ENCODE measurements around the gene GAGE10.
A peak's percentile ranks its signal among the peaks of the same experiment; 100 is the strongest.

Gene GAGE10

GRCh38 chrX:49276207-49276606 is 27.2 kb upstream of the GAGE10 start:
- no peak overlapping the region for H3K4me3 ChIP-seq (replicated peaks; ENCODE audit: low read depth, low read length)
- no peak for TF ChIP-seq CTCF (IDR thresholded peaks at IDR 0.05; ENCODE audit: low read length, missing control alignments)
- no peak for DNase-seq (ENCODE audit: low read depth)

- no peak overlapping the region for H3K4me3 ChIP-seq (replicated peaks; ENCODE audit: low read depth, low read length)
- TF ChIP-seq CTCF (IDR thresholded peaks at IDR 0.05; ENCODE audit: low read length, missing control alignments) = no peak
- no peak for DNase-seq (ENCODE audit: low read depth)
Observed at GRCh38 chrX:49276671-49277534, 26.5 kb upstream of the GAGE10 start.

GRCh38 chrX:49277535-49277830 is 26.0 kb upstream of the GAGE10 start:
- no peak overlapping the region for H3K4me3 ChIP-seq (replicated peaks; ENCODE audit: low read depth, low read length)
- no peak for DNase-seq (ENCODE audit: low read depth)
- TF ChIP-seq CTCF (IDR thresholded peaks at IDR 0.05; ENCODE audit: low read length, missing control alignments) = no peak

- TF ChIP-seq CTCF (IDR thresholded peaks at IDR 0.05; ENCODE audit: low read length, missing control alignments) = no peak
- DNase-seq (ENCODE audit: low read depth) = no peak
- H3K4me3 ChIP-seq (replicated peaks; ENCODE audit: low read depth, low read length) = no peak overlapping the region
Observed at GRCh38 chrX:49278081-49278480, 25.4 kb upstream of the GAGE10 start.

GRCh38 chrX:49282647-49283011 is 20.8 kb upstream of the GAGE10 start:
- DNase-seq (ENCODE audit: low read depth) = peak; percentile 40
- TF ChIP-seq CTCF (IDR thresholded peaks at IDR 0.05; ENCODE audit: low read length, missing control alignments) = peak; percentile 33
- no peak overlapping the region for H3K4me3 ChIP-seq (replicated peaks; ENCODE audit: low read depth, low read length)

- DNase-seq (ENCODE audit: low read depth) = no peak
- no peak overlapping the region for H3K4me3 ChIP-seq (replicated peaks; ENCODE audit: low read depth, low read length)
- no peak for TF ChIP-seq CTCF (IDR thresholded peaks at IDR 0.05; ENCODE audit: low read length, missing control alignments)
Observed at GRCh38 chrX:49284212-49284611, 19.2 kb upstream of the GAGE10 start.

- no peak for TF ChIP-seq CTCF (IDR thresholded peaks at IDR 0.05; ENCODE audit: low read length, missing control alignments)
- DNase-seq (ENCODE audit: low read depth) = no peak
- H3K4me3 ChIP-seq (replicated peaks; ENCODE audit: low read depth, low read length) = no peak overlapping the region
Observed at GRCh38 chrX:49286136-49286535, 17.3 kb upstream of the GAGE10 start.

All from fibroblast of pulmonary artery (primary cell).